ENCODE data around the gene REPS2.
A peak's percentile ranks its signal among the peaks of the same experiment; 100 is the strongest.

Gene REPS2

DNA sequence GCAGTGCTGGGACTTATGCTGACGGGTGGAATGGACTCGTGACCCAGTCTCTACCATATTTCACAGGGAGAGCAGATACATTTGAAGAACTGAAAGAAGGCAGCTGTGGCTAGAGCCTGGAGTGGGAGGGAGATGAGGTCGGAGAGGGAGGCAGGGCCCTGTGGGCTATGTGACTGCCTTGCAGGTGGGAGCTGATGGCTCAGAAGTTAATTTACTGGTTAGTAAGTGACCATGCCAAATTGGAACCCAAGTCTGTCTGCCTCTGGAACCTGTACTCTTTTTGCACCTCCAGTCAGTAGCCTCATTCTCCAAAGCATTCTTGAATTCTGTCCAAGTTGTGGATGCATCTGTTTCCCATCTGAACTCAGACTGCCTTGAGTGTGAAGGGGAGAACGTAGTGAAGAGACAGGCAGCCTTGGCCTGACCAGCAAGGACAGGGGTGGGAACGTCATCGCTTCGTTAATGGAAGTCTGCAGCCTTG is 92.3 kb downstream of the REPS2 start:
- DNase-seq, result peak; percentile 34

DNA sequence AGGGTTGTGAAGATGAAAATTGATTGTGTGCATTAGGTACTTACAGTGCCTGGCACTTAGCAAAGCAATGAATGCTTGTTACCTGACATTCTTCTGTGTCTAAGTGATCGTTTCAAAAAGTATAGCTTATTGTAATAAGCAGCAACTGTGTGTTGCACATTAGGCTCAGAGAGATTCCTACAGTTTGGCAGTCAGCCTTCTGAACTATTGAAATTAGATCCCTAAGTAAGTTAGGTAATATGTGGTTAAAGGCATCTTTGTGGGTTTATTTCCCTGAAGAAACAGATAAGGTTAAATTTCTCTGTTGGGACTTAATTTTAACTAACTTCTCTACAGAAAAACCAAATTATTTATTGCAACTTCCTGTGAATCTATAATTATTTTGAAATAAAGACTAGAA is 93.4 kb downstream of the REPS2 start:
- DNase-seq, result no peak

DNA sequence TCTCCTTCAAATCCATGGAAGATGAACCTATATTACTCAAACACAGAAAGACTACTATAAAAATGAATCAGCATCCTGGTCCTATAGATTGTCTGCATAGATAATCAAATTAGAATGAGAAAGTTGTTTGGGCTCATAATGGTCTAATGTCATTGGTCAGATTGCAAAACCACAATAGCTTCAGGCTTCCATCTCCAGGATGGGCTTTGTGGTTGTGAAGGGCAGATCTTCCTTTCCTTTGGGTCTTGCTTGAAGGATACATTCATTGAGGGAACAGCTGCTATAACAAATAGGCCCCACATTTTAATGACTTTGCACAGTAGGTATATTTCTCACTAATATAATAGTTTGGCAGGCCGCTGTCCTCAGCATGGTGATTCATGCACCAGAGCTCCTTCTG is 94.3 kb downstream of the REPS2 start:
- no peak for DNase-seq

DNA sequence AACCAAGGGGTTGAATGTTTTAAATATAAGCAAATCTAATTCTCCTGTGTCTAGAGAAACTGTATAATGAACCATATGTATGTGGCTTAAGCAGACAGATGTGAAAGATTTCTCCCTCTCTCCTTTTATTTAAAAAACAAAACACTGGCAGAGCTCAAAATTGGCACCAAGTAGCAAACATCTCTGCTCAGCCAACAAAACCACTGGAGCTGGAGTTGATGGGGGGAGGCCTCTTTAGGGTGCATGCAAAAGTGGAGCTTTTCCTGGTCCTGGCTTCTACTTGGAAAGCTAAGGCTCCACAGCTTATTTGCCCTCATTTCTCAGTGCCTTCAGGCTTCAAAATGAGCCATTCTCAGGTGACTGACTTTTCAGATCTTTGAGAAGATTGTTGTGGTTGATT is 95.6 kb downstream of the REPS2 start:
- no peak for DNase-seq

DNA sequence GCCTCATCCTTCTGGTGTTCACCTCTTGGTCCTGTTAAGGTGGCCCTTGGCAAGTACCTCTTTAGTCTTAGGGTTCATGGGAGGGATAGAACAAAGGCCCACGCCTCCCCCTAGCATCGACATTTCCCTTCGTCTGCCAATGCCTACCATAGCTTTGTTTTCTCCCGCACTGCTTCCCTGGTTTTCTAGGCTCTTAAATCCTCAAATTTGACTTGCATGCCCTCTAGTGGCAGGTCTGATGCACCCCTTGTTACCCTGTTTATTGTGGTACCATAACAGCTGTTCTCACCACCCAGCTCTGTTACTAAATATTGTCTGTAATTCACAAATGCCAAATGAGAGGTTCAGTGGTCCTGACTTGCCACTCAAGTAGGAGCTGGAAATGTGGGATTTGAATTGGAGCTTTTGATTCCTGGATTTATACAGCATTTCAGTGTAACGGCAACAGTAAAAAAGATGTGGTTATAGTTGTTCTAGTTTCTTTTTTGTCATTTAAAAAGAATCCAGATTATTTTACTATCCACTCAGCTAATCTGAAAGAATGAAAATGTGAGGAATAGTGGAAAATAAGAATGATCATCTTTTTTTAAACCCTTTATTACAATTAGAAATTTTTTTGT is 100.1 kb downstream of the REPS2 start:
- peak; percentile 82 for DNase-seq

DNA sequence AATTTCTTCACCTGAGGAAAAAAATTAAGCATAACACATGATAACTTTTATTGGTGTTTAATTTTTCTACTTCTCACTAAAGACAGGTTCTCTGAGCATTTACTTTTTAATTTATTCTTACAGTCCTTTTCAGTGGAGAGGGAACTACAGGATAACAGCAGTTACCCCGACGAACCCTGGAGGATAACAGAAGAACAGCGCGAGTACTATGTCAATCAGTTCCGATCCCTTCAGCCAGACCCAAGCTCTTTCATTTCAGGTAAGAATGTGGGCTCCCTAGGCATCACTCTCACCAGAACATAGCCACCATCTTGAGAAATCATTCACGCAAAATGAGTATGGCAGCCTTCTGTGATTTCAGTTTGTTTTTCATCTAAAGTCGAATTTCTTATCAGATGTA is 100.8 kb downstream of the REPS2 start:
- no peak for DNase-seq

DNA sequence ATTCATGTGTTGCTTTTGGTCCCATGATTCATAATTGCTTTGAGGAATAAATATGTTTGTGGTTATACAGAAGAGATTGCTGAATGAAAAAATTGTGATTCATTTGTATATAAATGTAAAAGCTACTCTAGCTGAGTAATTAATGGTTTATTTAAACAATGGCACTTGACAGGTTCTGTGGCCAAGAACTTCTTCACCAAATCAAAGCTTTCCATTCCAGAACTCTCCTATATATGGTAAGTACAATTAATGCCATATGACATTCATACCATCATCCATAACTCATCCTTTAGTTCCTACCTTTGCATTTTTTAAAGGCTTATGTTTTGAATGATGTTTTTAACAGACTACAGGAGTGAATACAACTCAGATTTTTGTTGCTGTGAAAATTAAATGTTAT is 105.8 kb downstream of the REPS2 start:
- DNase-seq, result no peak

DNA sequence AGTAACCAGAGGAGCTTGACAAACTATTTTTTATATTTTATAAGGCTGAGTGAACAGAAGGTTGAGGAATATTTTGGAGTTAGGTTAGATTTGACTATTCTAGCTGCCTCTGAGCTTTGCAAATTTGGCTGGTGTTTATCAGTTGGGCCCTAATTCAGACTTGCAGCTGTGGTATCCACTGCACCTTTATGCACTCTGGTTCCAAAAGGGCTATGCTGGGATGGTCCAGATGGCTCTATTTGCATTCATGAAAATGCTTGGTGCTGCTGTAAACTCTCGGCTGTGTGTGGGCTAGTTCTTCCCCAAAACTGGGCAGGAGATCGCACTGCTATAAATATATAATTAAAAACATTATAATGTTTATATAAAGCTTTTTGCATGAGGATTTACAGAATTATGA is 106.3 kb downstream of the REPS2 start:
- DNase-seq, result peak; percentile 49

DNA sequence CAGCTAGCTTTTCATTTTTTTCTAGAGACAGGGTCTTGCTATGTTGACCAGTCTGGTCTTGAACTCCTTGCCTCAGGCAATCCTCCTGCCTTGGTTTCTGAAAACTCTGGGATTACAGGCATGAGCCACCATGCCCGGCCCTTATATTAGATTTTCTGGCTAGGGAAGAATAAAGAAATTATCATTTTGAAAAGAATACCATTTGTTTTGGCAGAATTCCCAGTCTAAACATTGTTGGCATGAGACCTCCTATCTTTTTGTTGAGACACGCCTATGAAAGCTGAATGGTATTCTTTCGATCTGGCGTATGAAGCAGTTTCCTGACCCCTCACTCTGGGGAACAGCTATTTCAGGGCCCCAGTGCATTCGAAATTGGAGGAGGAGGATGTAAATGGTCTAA is 107.0 kb downstream of the REPS2 start:
- no peak for DNase-seq

DNA sequence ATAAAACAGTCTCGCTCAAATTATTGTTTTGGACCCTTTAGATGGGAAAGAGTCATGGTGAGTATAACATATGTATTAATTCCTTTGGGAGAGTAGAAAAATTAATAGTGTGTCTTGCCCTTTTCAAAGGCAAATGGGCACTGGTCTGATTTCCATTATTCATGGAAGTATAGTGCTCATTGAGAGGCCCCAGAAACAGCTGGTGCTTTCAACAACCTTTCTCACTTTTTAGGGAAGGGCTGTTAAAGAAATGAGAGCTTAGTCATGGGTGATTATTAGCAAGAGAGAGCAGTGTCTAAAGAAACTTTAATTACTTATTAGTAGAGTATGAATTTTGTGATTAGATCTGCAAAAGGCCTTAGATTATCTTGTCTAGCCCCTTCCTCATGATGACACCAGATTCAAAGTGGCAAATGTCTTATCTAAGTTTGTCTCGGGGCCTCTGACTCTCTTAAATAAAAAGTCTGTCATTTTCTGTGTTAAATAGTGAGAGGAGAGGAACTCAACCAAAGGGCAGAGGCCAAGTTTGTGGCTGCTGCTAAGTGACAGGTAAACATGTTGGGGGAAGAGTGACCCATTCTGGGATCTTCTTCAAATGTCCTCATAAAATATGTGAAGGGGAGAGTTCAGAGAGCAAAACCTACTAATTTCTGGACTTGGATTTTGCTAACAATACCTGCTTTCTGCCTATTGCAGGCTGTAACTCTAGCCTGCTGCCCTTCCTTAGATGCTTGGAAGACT is 110.6 kb downstream of the REPS2 start:
- no peak for DNase-seq

DNA sequence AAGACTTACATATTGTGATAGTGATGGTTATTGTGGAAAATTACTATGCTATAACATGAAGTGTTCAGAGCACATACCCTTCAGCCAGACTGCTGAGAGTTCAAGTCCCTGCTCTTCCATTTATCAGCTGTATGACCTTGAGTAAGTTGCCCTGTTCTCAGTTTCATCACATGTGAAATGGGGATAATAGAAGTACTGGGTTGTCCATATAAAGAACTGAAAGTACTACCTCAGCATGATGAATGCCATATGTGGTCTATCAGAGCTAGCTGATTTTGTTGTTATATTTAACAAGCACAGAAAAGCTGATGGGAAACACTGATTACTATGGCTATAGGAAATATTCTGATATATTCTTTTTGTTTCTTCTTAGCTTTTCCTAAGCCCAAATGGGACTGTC is 115.6 kb downstream of the REPS2 start:
- no peak for DNase-seq

DNA sequence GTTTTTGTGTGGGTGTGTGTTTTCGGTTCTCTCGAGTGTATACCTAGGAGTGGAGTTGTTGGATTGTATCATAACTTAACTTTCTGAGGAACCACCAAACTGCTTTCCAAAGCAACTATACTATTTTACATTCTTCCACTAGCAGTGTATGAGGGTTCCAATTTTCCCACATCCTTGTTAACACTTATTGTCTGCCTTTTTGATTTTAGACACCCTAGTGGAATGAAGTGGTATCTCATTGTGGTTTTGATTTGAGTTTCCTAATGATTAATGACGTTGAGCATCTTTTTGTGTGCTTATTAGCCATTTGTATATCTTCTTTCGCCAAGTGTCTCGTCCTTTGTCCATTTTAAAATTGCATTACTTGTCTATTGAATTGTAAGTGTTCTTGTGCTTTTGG is 118.6 kb downstream of the REPS2 start:
- no peak for DNase-seq

DNA sequence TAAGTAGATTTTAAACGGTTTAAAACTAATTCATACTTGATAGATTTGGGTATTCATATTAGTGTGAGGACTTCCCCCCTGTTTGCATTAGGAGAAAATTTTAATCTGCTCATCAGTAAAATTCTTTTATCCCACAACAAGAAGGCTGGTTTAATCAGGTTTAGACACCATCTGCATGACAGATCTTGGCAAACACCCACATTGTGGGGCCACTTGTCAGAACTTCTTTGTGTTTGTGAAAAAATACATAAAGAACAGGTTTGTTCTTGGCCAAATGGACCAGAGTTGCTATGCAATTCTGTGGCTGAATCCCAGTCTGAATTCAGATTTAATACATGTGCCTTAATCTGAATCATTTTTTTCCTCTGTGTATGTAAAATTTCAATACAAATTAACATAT is 121.1 kb downstream of the REPS2 start:
- DNase-seq, result no peak

DNA sequence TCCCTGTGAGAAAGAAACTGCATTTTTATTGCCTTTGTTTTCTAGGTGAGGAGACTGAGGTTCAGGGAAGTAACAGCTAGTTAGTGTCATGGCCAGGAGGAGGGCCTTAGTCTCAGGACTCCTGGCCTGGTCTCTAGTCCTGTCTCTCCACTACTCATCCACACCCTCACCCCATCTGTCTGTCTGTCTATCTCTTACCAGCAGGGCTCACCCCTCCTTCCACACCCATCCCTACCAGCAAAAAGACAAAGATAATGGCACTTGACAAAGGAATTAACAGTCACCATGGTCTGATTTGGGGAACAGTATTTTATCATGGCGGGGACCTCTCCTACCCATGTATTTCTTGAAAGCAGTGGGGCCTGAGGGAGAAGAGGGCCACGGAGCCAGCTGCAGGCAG is 125.8 kb downstream of the REPS2 start:
- no peak for DNase-seq

DNA sequence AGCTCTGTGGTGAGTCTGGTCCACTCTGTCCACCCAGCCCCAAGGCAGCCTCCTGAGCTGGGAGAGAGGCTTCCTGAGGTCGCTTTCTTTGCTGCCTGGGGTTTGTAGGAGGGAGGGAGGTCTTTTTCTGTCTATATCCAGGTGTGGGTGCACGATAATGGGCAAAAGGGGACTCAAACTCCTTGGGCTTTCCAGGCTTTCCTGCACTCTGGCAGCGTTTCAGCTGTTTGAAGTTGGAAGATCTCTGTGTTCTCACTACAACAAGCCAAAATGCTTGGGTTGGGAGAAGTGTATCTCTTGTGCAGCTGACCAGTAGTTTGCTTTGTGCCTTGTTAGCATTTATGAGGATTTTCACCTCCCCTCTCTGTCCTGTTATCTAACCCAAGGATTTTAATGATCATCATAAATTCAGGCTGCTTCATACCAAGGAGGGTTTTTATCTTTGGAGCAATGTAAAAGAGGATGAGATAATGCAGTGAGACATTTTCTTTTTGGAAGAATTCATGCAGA is 126.3 kb downstream of the REPS2 start:
- DNase-seq, result no peak

DNA sequence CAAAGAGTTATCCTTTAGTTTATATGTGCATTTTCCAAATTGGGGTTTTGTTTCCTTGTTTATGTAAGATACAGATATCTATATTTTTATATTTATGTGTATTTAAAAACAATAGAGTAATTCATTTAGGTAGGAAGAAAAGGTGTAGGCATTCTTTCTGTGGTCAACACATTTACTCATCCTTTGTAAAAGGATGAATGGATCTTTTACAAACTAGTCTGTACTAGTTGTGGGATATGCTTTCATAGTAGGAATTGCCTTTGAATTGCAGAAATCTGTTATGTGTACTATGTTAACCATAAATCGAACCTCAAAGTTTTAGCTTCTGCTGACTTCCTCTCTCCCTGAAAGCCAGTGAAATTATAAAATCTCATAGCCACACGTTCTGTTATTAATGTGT is 128.5 kb downstream of the REPS2 start:
- no peak for DNase-seq

DNA sequence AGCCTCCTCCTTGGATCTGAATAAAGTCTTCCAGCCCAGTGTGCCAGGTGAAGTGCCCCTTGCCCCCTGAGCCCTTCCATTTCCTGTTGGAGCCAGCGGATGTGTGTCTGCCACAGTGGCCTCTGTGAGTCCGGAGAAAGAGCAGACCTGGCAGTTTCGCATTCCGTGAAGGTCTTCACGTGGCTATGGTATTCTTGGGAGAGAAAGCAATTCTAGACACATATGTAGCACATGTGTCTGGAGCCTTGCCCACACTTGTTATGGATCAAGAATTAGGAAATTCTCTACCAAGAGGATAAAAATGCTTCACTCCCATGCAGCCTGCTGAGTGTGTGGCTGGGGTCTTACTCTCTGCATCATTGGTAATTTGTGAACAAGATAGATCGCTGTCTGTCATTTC is 130.9 kb downstream of the REPS2 start:
- no peak for DNase-seq

DNA sequence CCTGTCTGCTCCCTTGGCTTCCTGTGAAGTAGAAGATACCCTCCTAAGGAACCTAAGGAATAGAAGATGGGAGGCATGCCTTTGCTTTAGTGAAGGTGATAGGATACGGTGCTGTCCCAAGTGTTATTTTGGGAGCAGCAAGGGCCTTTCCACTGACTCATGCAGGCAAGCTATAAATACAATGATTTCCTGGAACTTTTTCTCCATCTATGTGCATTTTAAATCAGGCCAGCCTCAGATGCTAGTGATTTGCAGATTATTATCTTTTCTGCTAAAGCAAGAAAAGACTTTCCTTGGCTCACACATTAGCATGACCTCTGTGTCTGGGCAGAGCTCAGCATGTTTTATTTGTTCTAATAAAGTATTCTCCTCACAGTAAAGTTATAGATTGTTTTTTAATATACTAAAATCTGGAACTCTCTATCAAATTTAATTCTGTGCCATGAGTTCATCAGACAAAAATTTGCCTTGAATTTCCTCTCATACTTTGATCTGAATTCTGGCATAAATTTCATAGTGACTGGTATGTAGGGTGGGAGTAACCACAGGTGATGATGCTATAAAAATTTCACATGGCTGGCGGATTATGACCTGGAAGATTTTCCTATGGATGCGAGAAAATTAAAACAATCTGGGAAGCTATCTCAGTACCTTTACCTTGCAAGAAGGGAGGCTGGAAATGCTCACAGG is 131.7 kb downstream of the REPS2 start:
- DNase-seq, result no peak

DNA sequence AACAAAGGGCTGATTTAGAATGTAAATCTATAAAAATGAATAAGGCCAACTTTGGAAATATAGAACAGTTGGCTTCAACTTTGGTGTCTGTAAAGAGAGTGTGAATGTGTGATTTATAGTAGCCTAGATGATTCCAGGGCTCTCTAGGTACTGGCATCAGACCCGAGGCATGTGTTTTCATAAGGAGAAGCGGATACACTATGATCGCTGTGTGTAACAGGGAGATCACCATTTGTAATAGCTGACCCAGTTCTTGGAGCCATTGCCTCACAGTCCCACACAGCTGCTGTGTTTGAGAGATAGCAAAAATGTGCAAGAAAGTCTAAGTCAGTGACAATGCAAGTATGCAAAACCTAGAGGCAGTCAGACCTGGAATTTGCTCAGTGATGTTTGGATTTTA is 135.1 kb downstream of the REPS2 start:
- no peak for DNase-seq

DNA sequence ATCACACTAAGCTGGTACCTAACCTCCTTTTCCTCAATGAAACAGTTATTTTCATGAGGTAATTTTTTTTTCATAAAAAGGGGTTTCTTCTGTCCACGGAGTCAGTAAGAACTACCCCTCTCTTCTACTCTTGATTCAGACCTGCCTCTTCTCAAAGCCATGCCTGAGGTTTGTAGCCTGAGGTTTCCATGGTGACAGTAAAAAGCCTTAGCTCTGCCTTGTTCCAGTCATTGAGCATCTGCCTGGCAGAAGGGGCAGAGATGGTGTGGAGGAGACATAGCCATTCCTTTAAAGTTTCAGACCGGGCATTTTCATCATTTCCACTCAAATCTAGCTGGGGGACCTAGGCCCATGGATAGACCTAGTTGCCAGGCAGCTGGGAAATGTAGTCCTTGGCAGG is 135.5 kb downstream of the REPS2 start:
- no peak for DNase-seq

DNA sequence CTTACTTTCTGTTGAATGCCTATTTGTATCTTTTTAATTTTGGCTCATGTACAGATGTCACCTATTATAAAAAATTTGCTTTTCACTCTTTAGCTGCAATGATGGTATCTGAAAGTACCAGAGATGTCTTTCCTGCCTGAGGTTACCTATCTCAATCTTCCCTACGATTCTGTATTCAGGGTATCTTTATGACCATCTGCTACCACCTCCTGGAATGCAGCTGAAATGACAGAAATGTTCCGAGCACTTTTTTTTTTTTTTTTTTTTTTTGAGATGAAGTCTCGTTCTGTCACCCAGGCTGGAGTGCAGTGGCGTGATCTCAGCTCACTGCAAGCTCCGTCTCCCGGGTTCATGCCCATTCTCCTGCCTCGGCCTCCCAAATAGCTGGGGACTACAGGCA is 136.4 kb downstream of the REPS2 start:
- no peak for DNase-seq

DNA sequence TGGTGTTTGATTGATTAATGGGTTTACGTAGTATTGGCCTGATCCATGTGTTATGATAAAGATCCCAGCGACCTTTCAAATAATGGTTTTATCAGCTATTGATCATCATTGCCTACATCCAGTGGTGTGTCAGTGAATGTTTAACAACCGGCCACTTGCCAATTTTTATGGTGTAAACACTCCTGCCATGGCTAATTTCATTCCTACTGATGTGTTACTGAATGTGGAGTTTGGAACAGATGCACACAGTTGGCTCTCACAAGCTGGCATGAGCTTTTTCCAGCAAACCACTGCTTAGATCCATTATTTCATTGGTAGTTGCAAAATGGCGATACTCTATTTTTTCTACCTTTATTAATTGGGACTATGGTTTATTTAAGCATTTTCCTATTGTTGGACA is 139.9 kb downstream of the REPS2 start:
- DNase-seq, result no peak

DNA sequence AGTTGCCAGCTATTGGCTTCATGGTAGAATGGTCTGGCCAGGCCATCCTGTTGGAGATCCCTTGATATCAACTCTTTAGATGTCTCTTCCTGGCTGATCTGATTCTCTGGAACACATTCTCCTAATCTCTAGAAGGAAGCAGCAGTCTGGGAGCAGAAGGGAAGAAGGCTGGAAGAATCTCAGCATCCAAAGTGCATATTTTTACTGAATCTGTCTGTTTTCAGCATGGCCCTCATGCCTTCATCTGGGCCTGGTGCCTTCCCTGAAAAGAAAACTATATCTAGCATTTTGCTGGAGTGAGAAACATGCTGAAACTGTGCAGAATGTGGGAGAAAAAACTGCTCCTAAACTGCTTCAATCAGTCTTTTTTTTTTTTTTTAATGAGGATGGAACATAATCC is 148.7 kb downstream of the REPS2 start:
- DNase-seq, result no peak
